HG03439 (cell line): ENCODE measurements around the gene GAPVD1.
"Not testable (repeated sequence)": the region's sequence is repeated elsewhere in the genome, so short reads cannot be mapped to it uniquely, and the experiment has no call there.

Experiments
- ATAC-seq: cut with Tn5 transposase; IDR thresholded peaks from one replicate; pipeline ENCODE4 v1.9.1; 2021; ENCODE audit warnings: mild to moderate bottlenecking, moderate library complexity; ENCODE audit not compliant: unreplicated experiment

Gene GAPVD1

DNA sequence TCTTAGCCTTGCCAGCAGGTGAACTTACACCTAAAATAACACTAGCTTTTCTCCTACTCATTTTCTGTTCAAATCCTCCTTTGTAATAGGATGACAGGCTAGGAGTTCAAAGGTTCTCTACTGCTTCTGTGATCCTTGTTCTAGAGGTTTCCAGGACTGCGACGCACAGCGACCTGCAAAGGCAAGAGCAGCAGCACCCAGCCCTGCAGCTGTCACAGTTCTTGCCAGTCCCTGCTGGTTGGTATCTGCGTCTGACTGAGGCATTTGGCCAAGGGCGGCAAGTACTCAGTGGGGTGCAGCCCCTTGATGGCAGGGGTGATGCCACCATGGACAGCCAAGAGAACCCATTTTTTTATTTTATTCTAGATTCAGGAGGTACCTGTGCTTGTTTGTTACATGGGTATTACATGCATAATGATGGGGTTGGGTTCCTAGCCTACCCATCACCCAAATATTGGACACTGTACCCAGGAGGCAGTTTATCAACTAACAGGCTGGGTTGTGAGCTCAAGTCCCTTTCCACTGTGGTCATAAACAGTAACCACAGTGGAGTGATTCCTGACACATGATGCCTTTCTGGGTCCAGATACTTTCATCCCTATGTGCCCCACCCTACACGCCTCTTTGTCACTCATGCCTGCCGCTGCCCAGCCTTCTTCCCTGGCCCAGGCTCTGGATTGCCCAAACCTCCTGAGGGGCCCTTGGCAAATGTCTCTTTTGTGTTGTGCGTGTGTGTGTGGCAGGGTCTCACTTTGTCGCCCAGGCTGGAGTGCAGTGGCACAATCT, 111.0 kb downstream of the GAPVD1 start:
- ATAC-seq: no peak

DNA sequence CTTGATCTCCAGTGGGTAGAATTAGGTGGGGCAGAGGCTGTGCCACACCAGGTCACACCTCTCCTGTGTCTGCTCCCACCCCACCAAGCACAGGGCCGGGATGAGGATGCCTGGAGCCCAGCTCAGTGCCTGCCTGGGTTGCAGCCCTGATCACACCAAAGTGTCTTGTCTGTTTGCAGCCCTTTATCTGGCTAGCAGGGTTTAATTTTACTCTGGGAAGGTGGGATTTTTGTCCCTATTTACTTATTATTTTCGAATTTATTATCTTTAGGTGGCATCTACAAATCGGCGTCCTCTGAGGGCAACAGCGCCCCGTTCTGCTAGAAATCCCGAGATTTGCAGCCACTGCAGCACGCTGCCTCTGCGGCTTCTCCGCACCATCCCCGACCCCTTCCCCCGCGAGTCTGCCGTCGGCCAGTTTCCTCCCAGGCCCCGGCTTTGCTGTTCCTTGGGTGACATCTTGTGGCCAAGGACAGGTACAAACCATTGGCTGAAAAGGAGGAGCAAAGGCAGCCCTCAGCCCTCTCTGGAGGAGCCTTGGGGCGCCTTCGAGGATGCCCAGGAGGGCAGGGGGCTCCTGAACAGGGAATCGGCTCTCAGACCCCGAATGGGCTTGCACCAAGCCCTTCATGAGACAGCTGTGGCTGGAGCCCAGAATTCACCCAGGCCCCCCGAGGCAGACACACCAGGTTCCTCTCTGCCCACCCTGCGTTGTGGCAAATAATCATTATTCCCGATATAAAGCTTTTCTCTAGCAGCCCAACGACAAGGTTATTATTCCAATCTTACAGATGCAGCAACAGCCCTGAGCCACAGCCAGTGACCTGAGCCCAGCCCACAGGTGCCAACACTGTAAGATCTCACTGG, 113.0 kb downstream of the GAPVD1 start:
- ATAC-seq: no peak

DNA sequence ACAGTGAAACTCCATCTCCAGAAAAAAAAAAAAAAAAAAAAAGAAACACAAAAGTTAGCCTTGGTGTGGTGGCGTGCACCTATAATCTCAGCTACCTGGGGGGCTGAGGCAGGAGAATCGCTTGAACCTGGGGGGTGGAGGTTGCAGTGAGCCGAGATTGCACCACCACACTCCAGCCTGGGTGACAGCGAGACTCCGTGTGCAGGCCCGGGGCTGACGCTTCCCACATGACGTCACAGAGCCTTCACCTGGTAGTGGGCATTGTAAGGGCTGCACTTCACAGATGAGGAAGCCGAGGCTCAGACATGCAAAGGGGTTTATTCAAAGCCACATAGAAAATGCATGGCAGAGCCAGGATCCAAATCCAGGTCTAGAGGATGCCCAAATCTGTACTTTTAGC, 114.2 kb downstream of the GAPVD1 start:
- no peak for ATAC-seq

DNA sequence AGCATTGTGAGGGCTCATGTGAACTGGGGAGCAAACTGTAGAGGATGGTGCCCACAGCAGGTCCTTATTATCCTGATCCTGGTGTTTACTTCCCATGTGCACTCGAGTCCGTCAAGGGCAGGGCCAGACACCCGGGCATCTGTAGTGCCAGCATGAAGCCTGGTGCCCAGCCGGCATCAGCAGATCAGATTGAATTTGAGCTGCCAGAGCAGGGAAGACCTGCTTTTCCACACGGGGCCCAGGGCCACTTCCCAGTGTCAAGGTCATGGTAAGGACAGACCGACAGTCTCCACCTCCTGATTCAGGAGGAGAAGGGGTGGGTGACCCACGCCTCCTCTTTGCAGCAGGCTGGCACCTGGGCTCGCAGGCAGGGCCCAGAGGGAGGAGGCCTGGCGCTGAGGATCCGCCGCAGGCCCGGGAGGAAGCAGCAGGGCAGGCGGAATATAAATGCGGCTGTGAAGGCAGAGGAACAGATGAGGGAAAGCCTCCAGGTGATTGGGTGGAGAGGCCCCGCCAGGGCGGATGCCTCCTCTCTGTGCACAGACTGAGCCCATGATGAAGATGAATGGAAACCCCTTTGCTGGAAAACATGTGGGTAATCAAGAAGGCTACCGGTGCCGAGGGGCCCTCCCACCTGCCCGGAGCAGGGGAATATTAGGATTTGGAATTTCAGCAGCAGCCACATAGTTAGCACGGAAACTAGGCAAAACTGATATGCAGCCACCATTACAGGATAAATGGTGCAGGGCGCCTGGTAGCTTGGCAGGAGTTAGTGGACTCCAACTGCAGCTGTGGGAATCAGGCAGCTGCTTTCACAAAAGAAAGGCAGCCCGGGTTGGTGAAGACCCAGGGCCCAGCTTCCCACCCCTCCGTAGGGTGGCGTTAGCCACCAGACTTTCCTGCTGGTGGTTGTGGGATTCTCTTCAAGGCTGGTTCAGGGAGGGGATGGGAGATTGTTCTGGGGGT, 114.9 kb downstream of the GAPVD1 start:
- ATAC-seq: no peak

DNA sequence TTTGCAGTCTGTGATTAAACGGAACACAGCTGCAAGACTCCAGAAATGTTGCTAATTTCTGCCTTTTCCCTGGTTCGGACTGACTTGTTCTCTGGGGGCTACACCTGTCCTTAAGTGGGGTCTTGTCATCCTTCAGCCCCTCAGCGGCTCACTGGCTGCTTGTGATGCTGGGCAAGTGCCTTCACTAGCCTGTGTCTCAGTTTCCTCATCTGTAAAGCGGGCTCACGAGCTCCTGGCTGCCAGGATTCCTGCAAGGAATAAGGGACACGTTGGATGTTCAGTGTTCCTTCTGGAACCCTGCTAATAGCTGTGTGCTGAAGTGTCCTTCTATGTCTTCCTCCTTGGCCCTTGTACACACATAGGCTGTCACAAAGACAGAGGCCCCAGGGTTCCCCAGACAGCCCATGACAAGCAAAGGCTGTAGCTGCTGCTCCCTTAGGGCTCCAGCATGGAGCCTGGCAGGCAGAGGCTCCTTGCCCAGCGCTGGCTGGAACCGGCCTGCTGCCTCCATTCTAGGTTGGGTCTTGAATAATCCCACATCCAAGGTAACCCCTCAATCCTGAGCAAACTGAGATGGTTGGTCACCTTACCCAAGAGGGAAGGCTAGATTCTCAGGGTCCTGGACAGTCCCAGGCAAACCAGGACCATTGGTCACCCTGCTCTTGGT, 116.1 kb downstream of the GAPVD1 start:
- ATAC-seq: no peak

DNA sequence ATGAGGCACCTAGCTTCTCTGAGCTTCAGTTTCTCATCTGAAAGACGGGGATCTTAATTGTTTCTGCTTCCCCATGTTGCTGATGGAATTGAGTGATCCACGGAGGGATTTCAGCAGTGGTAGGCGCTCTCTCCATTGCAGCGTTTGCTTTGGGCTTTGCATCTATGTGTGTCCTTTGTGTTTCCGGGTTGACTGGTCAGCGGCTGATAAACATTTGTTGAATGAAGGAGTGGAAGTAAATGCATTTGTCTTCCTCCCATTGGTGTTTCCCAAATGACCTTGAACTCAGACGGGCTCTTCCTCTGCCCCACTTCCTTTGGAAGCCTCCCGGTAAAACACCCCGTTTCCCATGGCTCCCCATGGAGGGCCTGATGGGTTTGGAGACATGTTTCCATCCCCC, 117.2 kb downstream of the GAPVD1 start:
- no peak for ATAC-seq

DNA sequence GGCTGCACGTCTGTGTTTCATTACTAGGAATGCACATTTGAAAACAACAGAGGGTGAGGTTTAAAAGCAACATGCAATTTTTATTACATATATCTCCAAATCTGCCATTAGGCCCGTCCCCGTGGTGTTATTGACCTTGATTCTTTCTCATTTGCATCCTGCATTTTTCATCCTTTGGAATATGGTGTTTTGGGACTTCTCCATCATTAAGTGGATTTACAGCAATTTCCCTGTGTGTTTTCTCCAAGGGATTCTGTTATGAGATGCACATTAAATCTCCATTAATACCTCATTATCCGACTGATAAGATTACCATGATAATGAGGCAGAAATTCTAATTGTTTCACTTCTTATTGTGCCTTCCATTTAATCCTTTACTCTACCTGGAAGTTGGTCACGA, 117.6 kb downstream of the GAPVD1 start:
- ATAC-seq: no peak

DNA sequence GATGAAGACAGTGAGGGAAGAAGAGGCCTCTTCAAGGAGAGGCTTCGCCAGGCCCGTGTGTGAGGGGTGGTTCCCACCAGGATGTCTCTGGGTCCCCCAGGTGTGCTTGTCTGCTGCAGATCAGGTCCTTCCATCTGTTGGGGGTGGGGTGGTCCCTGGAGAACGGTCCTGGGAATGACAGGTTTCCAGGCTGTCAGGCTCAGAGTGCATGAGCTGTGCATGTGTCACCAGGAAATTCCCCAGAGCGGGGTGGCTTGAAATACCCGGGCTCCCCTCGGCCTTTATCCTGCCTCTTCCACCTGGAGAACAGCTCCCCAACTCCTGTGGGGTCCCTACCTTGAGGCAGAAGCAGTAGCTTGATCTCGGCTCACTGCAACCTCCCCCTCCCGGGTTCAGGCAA, 118.8 kb downstream of the GAPVD1 start:
- no peak for ATAC-seq

DNA sequence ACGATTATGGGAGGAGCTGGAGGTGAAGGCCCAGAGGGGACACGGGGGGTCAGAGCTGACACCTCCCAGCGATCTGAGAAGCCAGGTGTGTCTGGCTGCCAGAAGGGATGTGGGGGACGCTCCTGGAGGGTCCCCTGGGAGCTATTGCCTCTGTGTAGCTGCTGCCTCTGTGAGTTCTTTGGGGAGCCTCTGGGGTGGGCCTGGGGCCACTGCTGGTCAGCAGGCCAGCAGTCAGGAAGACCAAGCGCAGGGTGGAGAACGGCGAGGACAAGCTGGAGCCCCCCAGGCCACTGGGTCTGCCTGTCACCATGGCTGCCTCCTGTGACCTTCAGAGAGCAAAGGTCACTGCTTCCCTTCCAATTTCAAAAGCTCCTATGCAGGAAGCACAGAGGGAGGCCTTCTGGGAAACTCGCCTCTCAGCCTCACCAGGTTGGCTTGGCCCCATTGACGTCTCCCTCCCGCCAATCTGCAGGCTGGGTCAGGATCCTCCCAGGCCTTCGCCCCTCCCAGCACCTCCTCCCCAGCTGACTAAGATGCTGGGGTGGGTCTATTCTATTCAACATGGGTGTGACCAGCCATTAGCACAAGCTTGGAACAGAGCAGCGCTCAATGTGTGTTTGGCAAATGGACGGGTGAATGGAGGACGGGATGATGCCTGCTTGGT, 126.4 kb downstream of the GAPVD1 start:
- ATAC-seq: no peak

DNA sequence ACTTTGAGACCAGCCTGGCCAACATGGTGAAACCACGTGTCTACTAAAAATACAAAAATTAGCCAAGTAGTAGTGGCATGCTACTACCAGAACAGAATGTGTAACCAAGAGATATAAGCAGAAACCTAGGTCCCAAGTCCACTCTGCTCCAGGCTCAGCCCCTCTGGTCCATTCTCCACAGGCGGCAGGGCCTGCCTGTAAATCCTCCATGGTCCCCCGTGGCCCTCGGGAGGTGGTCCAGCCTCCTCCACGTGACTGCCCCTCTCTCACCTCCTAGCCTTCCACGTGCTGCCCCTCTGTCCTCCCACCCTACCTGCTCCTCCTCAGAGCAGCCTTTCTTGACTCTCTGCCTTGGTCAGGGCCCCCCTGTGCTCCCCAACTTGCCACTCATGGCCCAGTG, 127.4 kb downstream of the GAPVD1 start:
- ATAC-seq: no peak

DNA sequence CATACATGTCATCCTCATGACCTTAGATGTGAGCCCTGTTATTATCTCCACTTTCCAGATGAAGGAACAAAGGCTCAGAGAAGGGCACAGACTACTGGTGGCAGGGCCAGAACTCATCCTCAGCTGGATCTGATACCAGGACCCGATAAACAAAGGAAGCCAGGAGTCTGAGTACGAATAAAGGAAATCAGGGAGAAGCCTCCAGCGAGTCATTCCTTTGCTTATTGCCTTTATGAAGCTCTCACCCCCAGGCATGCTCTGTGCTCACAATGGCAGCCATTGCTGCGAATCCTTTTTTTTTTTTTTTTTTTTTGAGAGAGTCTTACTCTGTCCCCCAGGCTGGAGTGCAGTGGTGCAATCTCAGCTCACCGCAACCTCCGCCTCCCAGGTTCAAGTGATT, 130.1 kb downstream of the GAPVD1 start:
- ATAC-seq: no peak

DNA sequence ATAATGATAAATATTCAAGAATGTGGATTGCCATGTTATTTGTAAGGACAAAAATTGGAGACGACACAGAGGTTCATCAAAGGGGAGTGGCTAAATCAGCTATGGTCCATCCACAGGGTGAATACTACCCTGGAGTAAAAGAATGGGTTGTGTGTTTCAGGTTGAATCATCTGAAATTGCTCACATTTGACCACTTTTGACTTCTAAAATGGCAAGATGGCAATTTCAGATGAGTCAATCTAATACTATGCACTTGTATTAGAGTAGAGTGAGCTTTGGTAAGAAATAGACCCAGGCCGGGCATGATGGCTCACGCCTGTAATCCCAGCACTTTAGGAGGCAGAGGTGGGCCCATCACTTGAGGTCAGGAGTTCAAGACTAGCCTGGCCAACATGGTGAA, 131.8 kb downstream of the GAPVD1 start:
- ATAC-seq: peak; percentile 56

DNA sequence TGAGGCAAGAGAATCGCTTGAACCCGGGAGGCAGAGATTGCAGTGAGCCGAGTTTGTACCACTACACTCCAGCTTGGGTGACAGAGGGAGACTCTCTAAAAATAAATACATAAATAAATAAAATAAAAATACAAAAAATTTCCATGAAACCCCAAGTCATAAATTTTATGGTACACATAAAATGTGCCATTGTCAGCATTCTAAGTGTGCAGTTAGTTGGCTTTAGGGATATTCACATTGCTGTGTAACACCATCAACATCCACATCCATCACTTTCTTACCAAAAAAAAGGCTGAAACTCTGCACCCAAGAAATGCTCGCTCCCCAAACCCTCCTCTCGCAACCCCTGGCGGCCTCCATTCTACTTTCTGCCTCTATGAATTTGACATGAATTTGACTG, 135.2 kb downstream of the GAPVD1 start:
- ATAC-seq: no peak

DNA sequence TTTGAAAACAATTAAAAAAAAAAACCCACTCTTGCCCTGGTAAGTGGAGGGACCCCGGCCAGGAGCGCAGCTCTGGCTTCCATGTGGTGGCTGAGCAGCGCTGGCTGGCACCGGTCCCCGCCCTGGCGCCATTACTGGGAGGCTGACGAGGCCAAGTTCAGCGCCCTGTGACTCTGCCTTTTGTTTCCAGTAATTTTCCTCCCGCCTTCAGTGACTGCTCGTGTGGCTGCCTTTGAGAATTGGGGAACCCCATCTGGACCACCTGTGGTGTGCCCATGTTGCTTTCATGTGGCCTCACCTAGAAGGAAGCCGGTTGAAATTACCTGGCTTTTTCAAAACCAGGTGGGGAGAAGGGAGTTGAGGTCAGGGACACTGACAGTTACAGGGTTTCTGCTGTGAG, 136.1 kb downstream of the GAPVD1 start:
- no peak for ATAC-seq

DNA sequence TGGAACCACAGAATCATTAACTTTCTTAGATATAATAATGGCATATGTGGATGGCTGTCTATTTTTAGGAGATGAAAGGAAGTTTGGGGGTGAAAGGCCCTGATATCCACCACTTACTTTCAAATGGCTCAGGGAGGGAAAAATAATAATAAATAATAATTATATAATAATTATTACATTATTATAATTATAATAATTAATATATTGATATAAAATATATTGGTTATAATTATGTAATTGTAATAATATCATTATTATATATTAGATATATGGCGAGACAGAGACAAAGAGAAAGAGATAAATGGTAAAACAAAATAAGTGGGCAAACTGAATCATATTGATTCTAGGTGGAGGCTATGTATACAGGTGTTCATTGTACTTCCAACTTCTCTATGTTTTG, 136.6 kb downstream of the GAPVD1 start:
- no peak for ATAC-seq

DNA sequence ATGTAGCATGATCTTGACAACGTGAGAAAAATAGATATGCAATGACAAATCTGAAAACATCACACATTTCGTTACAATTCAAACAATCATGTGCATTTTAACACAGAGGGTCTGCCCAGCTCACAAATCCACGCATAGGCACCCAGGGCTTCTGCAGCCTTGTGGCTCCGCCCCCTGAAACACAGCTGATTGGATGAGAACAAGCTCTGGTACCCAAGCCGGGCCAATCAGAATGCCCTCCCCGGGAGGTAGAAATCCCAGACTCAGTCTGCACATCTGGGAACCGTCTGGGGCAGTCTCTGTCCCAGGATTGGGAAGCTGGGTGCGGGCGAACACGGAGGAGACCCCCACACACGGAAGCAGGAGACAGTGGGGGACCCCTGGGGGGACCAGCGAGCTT, 137.5 kb downstream of the GAPVD1 start:
- ATAC-seq: no peak

DNA sequence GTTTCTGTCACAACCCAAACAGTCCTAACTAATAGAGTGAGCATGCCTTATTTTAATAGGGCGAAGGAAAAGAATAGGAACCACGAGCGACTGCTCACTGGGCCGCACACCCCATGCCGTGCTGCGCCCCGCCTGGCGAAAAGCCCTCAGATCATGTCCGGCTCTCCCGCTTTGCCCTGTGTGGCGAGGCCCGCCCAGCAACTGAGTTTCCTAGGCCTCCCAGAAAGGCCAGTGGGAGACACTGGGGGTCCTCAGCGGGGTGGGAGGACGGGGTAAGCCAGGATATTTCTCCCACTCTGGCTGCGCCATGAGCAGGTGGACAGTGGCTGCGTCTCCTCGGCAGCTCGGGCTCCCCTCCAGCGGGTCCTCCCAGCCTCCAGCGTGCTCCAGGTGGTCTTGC, 138.0 kb downstream of the GAPVD1 start:
- ATAC-seq: no peak

DNA sequence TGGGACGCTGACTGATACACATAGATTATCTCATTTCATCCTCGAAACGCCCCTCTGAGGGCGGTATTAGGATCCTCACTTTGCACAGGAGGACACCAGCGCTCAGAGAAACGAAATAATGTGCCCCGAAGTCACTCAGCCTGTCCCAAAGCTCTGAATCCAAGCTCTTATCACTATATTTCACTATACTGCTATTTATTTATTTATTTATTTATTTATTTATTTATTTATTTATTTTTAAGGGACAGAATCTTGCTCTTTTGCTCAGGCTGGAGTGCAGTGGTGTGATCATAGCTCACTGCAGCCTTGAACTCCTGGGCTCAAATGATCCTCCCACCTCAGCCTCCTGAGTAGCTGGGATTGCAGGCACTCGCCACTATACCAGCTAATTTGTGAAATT, 138.6 kb downstream of the GAPVD1 start:
- not testable (repeated sequence) for ATAC-seq

DNA sequence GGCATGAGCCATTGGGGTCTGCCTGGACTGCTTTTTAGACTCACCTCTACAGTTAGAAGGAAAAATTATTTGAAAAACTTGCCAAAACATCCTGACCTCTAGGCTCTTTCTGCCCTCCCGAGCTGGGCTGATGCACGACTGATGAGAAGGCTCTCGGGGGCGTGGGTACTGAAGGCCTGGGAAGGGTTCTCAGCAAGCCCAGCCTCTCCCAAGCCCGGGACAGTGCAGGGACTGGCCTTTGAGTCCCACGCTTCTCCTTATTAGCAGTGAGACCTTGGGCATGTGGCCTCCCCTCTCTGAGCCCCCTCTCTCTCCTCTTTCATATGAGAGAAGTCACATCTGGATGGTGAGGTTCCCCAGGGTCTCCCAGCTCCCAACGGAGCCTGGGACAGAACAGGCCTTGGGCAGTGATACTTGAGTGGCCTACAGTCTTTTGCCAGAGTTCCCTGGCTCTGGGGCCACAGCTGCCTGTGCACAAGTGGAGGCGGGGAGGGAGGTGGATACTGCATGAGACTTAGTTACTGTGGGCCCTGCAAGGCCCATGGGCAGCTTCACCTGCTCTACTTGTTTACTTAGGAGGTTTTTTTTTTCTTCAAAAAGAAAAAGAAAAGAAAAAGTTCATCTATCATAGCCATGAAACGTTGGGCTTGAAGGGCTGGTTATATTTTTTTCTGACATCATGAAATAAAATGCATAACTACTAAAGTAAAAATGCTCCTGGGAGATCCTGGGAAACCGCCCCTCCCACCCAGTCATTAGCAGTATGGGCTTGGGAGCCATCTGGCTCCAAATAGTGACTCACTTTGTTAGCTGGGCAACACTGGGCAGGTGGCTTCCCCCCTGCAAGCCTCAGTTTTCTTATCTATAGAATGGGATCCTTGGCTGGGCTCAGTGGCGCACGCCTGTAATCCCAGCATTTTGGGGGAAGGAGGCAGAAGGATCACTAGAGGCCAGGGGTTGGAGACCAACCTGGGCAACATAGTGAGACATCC, 139.4 kb downstream of the GAPVD1 start:
- ATAC-seq: no peak
